Measurements from ENCODE around the gene SMIM24.
"Not testable (repeated sequence)": the region's sequence is repeated elsewhere in the genome, so short reads cannot be mapped to it uniquely, and the experiment has no call there.

The SMIM24 gene

GRCh38 chr19:3480383-3481091 is at the start of gene SMIM24:
Gene SMIM24, minus strand, starts transcription at chr19:3480525. Its CDS starts 62 bp downstream, at chr19:3480463.
- peak; percentile 41 for DNase-seq (ENCODE audit: low spot score)

GRCh38 chr19:3529299-3529698 is 49.0 kb upstream of the SMIM24 start:
- DNase-seq (ENCODE audit: low spot score) = not testable (repeated sequence)

GRCh38 chr19:3528539-3529211 is 48.4 kb upstream of the SMIM24 start:
- no peak for DNase-seq (ENCODE audit: low spot score)

GRCh38 chr19:3528080-3528479 is 47.8 kb upstream of the SMIM24 start:
- no peak for DNase-seq (ENCODE audit: low spot score)

- DNase-seq (ENCODE audit: low spot score) = no peak
Observed at GRCh38 chr19:3527238-3527910, 47.0 kb upstream of the SMIM24 start.

GRCh38 chr19:3526507-3527237 is 46.3 kb upstream of the SMIM24 start:
- no peak for DNase-seq (ENCODE audit: low spot score)

GRCh38 chr19:3524904-3525451 is 44.7 kb upstream of the SMIM24 start:
- DNase-seq (ENCODE audit: low spot score) = no peak

GRCh38 chr19:3524078-3524842 is 43.9 kb upstream of the SMIM24 start:
- no peak for DNase-seq (ENCODE audit: low spot score)

- no peak for DNase-seq (ENCODE audit: low spot score)
Observed at GRCh38 chr19:3523361-3524077, 43.2 kb upstream of the SMIM24 start.

- no peak for DNase-seq (ENCODE audit: low spot score)
Observed at GRCh38 chr19:3522421-3523360, 42.4 kb upstream of the SMIM24 start.

- DNase-seq (ENCODE audit: low spot score) = no peak
Observed at GRCh38 chr19:3521104-3521445, 40.8 kb upstream of the SMIM24 start.

GRCh38 chr19:3520166-3521103 is 40.1 kb upstream of the SMIM24 start:
- DNase-seq (ENCODE audit: low spot score) = no peak

GRCh38 chr19:3519126-3519525 is 38.8 kb upstream of the SMIM24 start:
- DNase-seq (ENCODE audit: low spot score) = no peak

- no peak for DNase-seq (ENCODE audit: low spot score)
Observed at GRCh38 chr19:3518659-3519058, 38.3 kb upstream of the SMIM24 start.

- no peak for DNase-seq (ENCODE audit: low spot score)
Observed at GRCh38 chr19:3518255-3518654, 37.9 kb upstream of the SMIM24 start.

- no peak for DNase-seq (ENCODE audit: low spot score)
Observed at GRCh38 chr19:3517638-3518037, 37.3 kb upstream of the SMIM24 start.

- peak; percentile 92 for DNase-seq (ENCODE audit: low spot score)
Observed at GRCh38 chr19:3516675-3517207, 36.4 kb upstream of the SMIM24 start.

- DNase-seq (ENCODE audit: low spot score) = no peak
Observed at GRCh38 chr19:3515891-3516422, 35.6 kb upstream of the SMIM24 start.

Measured in germinal center (tissue), 1 donor.